Left lung (tissue), 10 donors: ENCODE data around the gene MAP6. TPM values are rescaled to one million over a fixed set of nuclear protein-coding genes. Genes with fewer than 3 reads are reported as not detected.

Experiments
- ATAC-seq: fragments of 200-7000 bp; cut with Tn5 transposase; one replicate; pipeline ENCODE4 v1.9.1; 2020; ENCODE audit warnings: moderate library complexity
- DNase-seq, 4 donors: peaks; one replicate each; pipeline ENCODE4 v3.0.0-alpha.2; 2013 to 2020
- H3K27ac ChIP-seq, 2 donors: fragments of 200-600 bp; sonication (generic) in 1 of 2; one replicate each; pipeline versions ENCODE4 v1.5.0 to v1.8.0; 2020 to 2021
- H3K27me3 ChIP-seq, 2 donors: fragments of 200-600 bp; sonication (generic) in 1 of 2; one replicate each; pipeline versions ENCODE4 v1.5.0 to v1.8.0; 2020 to 2021
- H3K36me3 ChIP-seq, 2 donors: fragments of 200-600 bp; sonication (generic) in 1 of 2; one replicate each; pipeline versions ENCODE4 v1.5.0 to v1.8.0; 2020 to 2021
- H3K4me1 ChIP-seq, 2 donors: fragments of 200-600 bp; one replicate each; pipeline ENCODE4 v1.8.0; 2021
- H3K4me3 ChIP-seq, 2 donors: fragments of 200-600 bp; sonication (generic) in 1 of 2; one replicate each; pipeline versions ENCODE4 v1.5.0 to v1.8.0; 2020 to 2021; ENCODE audit warnings: mild to moderate bottlenecking in 1 of 2
- H3K9me3 ChIP-seq, 2 donors: fragments of 200-600 bp; sonication (generic) in 1 of 2; one replicate each; pipeline versions ENCODE4 v1.5.0 to v1.8.0; 2020 to 2021
- CTCF ChIP-seq, 2 donors: fragments of 200-600 bp; sonication (generic) in 1 of 2; IDR thresholded peaks; one replicate each; pipeline versions ENCODE4 v1.5.0 to v1.8.0; 2021; ENCODE audit warnings: antibody characterized with exemption in 2 of 2
- intact Hi-C, 2 donors: fragments of 100-400 bp; cut with DNase I; formaldehyde crosslinking; loops; one replicate each; pipeline versions ENCODE4 v1.11.2 to v1.14.2; 2022
- polyA plus RNA-seq, 6 donors: library from polyadenylated mRNA; unstranded; fragments of 120-200 nt; gene quantifications; one replicate each; pipeline ENCODE4 v1.2.1, GENCODE V29; 2013; ENCODE audit not compliant: insufficient read length in 6 of 6
- total RNA-seq, 2 donors: library from RNA; stranded (reverse); fragmentation: NEBNext Ultra II Directional; extraction: Animal tissue kit (Norgen Biotek cat#: 25700); gene quantifications; one replicate each; pipeline ENCODE4 v1.2.1, GENCODE V29; 2021
- donor health status: DM: no; HTN: yes; CAD: no.
- donor health status: DM: no; HTN: no; CAD: no.

MAP6 gene
- total and polyA plus RNA-seq, 8 donors = 5.9 to 9.8 (median 7.8) TPM

GRCh38 chr11:75632962-75633361, 35.9 kb downstream of the MAP6 start:
- peaks cover 0 to 4% of the 10 kb centered on the region in 2 donors for H3K27me3 ChIP-seq
- intact Hi-C loops = no loop called here
- H3K4me1 ChIP-seq = no peaks in the 10 kb centered on the region
- no peak for TF ChIP-seq CTCF (IDR thresholded peaks at IDR 0.05)
- DNase-seq (no peak), ATAC-seq (no peak)
- no peak overlapping the region for H3K27ac ChIP-seq
- H3K4me3 ChIP-seq = no peak overlapping the region
- no peaks in the 10 kb centered on the region for H3K9me3 ChIP-seq
- H3K36me3 ChIP-seq = no peaks in the 10 kb centered on the region

GRCh38 chr11:75632450-75632849, 36.4 kb downstream of the MAP6 start:
- no peaks in the 10 kb centered on the region for H3K4me1 ChIP-seq
- H3K36me3 ChIP-seq = no peaks in the 10 kb centered on the region
- DNase-seq (no peak), ATAC-seq (no peak)
- H3K4me3 ChIP-seq = no peak overlapping the region
- TF ChIP-seq CTCF (IDR thresholded peaks at IDR 0.05) = no peak
- no peaks in the 10 kb centered on the region for H3K9me3 ChIP-seq
- peaks cover 0 to 4% of the 10 kb centered on the region in 2 donors for H3K27me3 ChIP-seq
- intact Hi-C loops = no loop called here
- no peak overlapping the region for H3K27ac ChIP-seq

- ATAC-seq (no peak), DNase-seq (no peak)
- Histone ChIP-seq H3K4me3 (no peak overlapping the region), H3K4me1 (no peaks in the 10 kb centered on the region), H3K36me3 (no peaks in the 10 kb centered on the region), H3K9me3 (no peaks in the 10 kb centered on the region), H3K27me3 (peaks cover 0 to 4% of the 10 kb centered on the region in 2 donors), H3K27ac (no peak overlapping the region)
- intact Hi-C loops = no loop called here
- TF ChIP-seq CTCF (IDR thresholded peaks at IDR 0.05) = no peak
These were observed 37.6 kb downstream of the MAP6 start for GRCh38 chr11:75631086-75631730.

- ATAC-seq (no peak), DNase-seq (no peak)
- Histone ChIP-seq H3K4me1 (no peaks in the 10 kb centered on the region), H3K27me3 (no peaks in the 10 kb centered on the region), H3K27ac (no peak overlapping the region), H3K36me3 (no peaks in the 10 kb centered on the region), H3K4me3 (no peak overlapping the region), H3K9me3 (no peaks in the 10 kb centered on the region)
- TF ChIP-seq CTCF (IDR thresholded peaks at IDR 0.05) = no peak
- intact Hi-C loops = no loop called here
These were observed 40.8 kb downstream of the MAP6 start for GRCh38 chr11:75627906-75628668.

- ATAC-seq (no peak), DNase-seq (no peak)
- H3K9me3 ChIP-seq = no peaks in the 10 kb centered on the region
- H3K4me3 ChIP-seq = no peak overlapping the region
- TF ChIP-seq CTCF (IDR thresholded peaks at IDR 0.05) = no peak
- H3K27me3 ChIP-seq = no peaks in the 10 kb centered on the region
- no peaks in the 10 kb centered on the region for H3K36me3 ChIP-seq
- intact Hi-C loops = no loop called here
- H3K27ac ChIP-seq = peak overlapping the region; percentile 48 to 55
- no peaks in the 10 kb centered on the region for H3K4me1 ChIP-seq
These were observed 41.8 kb downstream of the MAP6 start for GRCh38 chr11:75626889-75627529.
